Mucosa of stomach (tissue), 1 donor: ENCODE data around the gene DHRS12.

ENCODE experiments used
- H3K27me3 ChIP-seq: one replicate; pipeline ENCODE4 v1.7.0; 2013; ENCODE audit warnings: mild to moderate bottlenecking, low read length; ENCODE audit not compliant: control insufficient read depth, insufficient read depth
- H3K36me3 ChIP-seq: one replicate; pipeline ENCODE4 v1.7.0; 2013; ENCODE audit warnings: low read length; ENCODE audit not compliant: control insufficient read depth, insufficient read depth
- H3K4me1 ChIP-seq: one replicate; pipeline ENCODE4 v1.7.0; 2013; ENCODE audit warnings: mild to moderate bottlenecking, low read length; ENCODE audit not compliant: control insufficient read depth, insufficient read depth
- H3K4me3 ChIP-seq: one replicate; pipeline ENCODE4 v1.7.0; 2013; ENCODE audit warnings: low read length
- H3K9ac ChIP-seq: one replicate; pipeline ENCODE4 v1.7.0; 2013; ENCODE audit warnings: mild to moderate bottlenecking, low read length, moderate library complexity
- H3K9me3 ChIP-seq: one replicate; pipeline ENCODE4 v1.7.0; 2013; ENCODE audit warnings: mild to moderate bottlenecking, low read length, moderate library complexity; ENCODE audit not compliant: control insufficient read depth
- donor health status: Pancreatic carcinoma.

The DHRS12 gene

GRCh38 chr13:51802631-51803418 is 1.1 kb downstream of the DHRS12 start:
- H3K4me1 ChIP-seq = peaks cover 34% of the 10 kb centered on the region
- no peaks in the 10 kb centered on the region for H3K9me3 ChIP-seq
- peak overlapping the region; percentile 77 for H3K4me3 ChIP-seq
- no peaks in the 10 kb centered on the region for H3K27me3 ChIP-seq
- H3K36me3 ChIP-seq = no peaks in the 10 kb centered on the region
- H3K9ac ChIP-seq = peak overlapping the region; percentile 98

- Histone ChIP-seq H3K4me1 (peaks cover 34% of the 10 kb centered on the region), H3K9ac (peak overlapping the region; percentile 51), H3K9me3 (no peaks in the 10 kb centered on the region), H3K36me3 (no peaks in the 10 kb centered on the region), H3K4me3 (no peak overlapping the region), H3K27me3 (no peaks in the 10 kb centered on the region)
Observed at GRCh38 chr13:51801631-51802099, 2.3 kb downstream of the DHRS12 start.

- H3K4me3 ChIP-seq = no peak overlapping the region
- H3K36me3 ChIP-seq = no peaks in the 10 kb centered on the region
- H3K9me3 ChIP-seq = no peaks in the 10 kb centered on the region
- peaks cover 34% of the 10 kb centered on the region for H3K4me1 ChIP-seq
- H3K27me3 ChIP-seq = no peaks in the 10 kb centered on the region
- no peak overlapping the region for H3K9ac ChIP-seq
Observed at GRCh38 chr13:51800486-51800885, 3.5 kb downstream of the DHRS12 start.

- Histone ChIP-seq H3K36me3 (no peaks in the 10 kb centered on the region), H3K4me1 (peaks cover 24% of the 10 kb centered on the region), H3K9me3 (no peaks in the 10 kb centered on the region), H3K9ac (no peak overlapping the region), H3K27me3 (no peaks in the 10 kb centered on the region), H3K4me3 (no peak overlapping the region)
Observed at GRCh38 chr13:51799261-51799660, 4.7 kb downstream of the DHRS12 start.

GRCh38 chr13:51797664-51798488 is 6.1 kb downstream of the DHRS12 start:
- Histone ChIP-seq H3K4me1 (peaks cover 19% of the 10 kb centered on the region), H3K27me3 (no peaks in the 10 kb centered on the region), H3K36me3 (no peaks in the 10 kb centered on the region), H3K4me3 (no peak overlapping the region), H3K9ac (no peak overlapping the region), H3K9me3 (no peaks in the 10 kb centered on the region)

GRCh38 chr13:51796546-51796945 is 7.4 kb downstream of the DHRS12 start:
- peaks cover 6% of the 10 kb centered on the region for H3K4me1 ChIP-seq
- no peak overlapping the region for H3K4me3 ChIP-seq
- H3K27me3 ChIP-seq = no peaks in the 10 kb centered on the region
- H3K9me3 ChIP-seq = no peaks in the 10 kb centered on the region
- no peaks in the 10 kb centered on the region for H3K36me3 ChIP-seq
- H3K9ac ChIP-seq = no peak overlapping the region

GRCh38 chr13:51795419-51795818 is 8.5 kb downstream of the DHRS12 start:
- Histone ChIP-seq H3K4me3 (no peak overlapping the region), H3K27me3 (no peaks in the 10 kb centered on the region)

GRCh38 chr13:51794964-51795363 is 9.0 kb downstream of the DHRS12 start:
- Histone ChIP-seq H3K27me3 (no peaks in the 10 kb centered on the region), H3K36me3 (no peaks in the 10 kb centered on the region), H3K9me3 (no peaks in the 10 kb centered on the region), H3K4me3 (no peak overlapping the region), H3K4me1 (no peaks in the 10 kb centered on the region), H3K9ac (no peak overlapping the region)

More at GRCh38 chr13:51795419-51795818, 8.5 kb downstream of the DHRS12 start:
- no peaks in the 10 kb centered on the region for H3K4me1 ChIP-seq
- H3K36me3 ChIP-seq = no peaks in the 10 kb centered on the region
- no peaks in the 10 kb centered on the region for H3K9me3 ChIP-seq
- no peak overlapping the region for H3K9ac ChIP-seq

- no peaks in the 10 kb centered on the region for H3K4me1 ChIP-seq
- H3K4me3 ChIP-seq = no peak overlapping the region
- no peaks in the 10 kb centered on the region for H3K9me3 ChIP-seq
- H3K27me3 ChIP-seq = no peaks in the 10 kb centered on the region
- no peaks in the 10 kb centered on the region for H3K36me3 ChIP-seq
- no peak overlapping the region for H3K9ac ChIP-seq
Observed at GRCh38 chr13:51793570-51794271, 10.2 kb downstream of the DHRS12 start.

GRCh38 chr13:51786425-51787265 is 17.3 kb downstream of the DHRS12 start:
- Histone ChIP-seq H3K4me1 (peaks cover 10% of the 10 kb centered on the region), H3K27me3 (no peaks in the 10 kb centered on the region), H3K9ac (no peak overlapping the region), H3K9me3 (no peaks in the 10 kb centered on the region), H3K36me3 (no peaks in the 10 kb centered on the region), H3K4me3 (no peak overlapping the region)

GRCh38 chr13:51785712-51786424 is 18.1 kb downstream of the DHRS12 start:
- no peaks in the 10 kb centered on the region for H3K36me3 ChIP-seq
- H3K4me1 ChIP-seq = peaks cover 17% of the 10 kb centered on the region
- H3K4me3 ChIP-seq = no peak overlapping the region
- H3K9ac ChIP-seq = no peak overlapping the region
- no peaks in the 10 kb centered on the region for H3K27me3 ChIP-seq
- no peaks in the 10 kb centered on the region for H3K9me3 ChIP-seq
